T-helper 1 cell treated with Interleukin-12 subunit alpha and Interleukin-12 subunit beta and Interleukin-4 antibody, amounts not matched to agents 30 μg/mL and 1 μg/mL, for 36 hours (primary cell): ENCODE results near the gene SLX1A.
"Not testable (repeated sequence)": the region's sequence is repeated elsewhere in the genome, so short reads cannot be mapped to it uniquely, and the experiment has no call there.

Experiments
- H3K27ac Mint-ChIP-seq: one replicate; pipeline ENCODE4 v1.8.0; 2021; ENCODE audit warnings: mild to moderate bottlenecking, mixed read lengths
- H3K27me3 Mint-ChIP-seq: one replicate; pipeline ENCODE4 v1.8.0; 2021; ENCODE audit warnings: low read depth, mixed read lengths
- H3K36me3 Mint-ChIP-seq: one replicate; pipeline ENCODE4 v1.8.0; 2021; ENCODE audit warnings: low read depth, mixed read lengths
- H3K4me1 Mint-ChIP-seq: one replicate; pipeline ENCODE4 v1.8.0; 2021; ENCODE audit warnings: low read depth, mixed read lengths
- H3K4me3 Mint-ChIP-seq: one replicate; pipeline ENCODE4 v1.8.0; 2021; ENCODE audit warnings: mild to moderate bottlenecking, moderate library complexity, mixed read lengths
- H3K9me3 Mint-ChIP-seq: one replicate; pipeline ENCODE4 v1.8.0; 2021; ENCODE audit warnings: mixed read lengths

SLX1A gene

DNA sequence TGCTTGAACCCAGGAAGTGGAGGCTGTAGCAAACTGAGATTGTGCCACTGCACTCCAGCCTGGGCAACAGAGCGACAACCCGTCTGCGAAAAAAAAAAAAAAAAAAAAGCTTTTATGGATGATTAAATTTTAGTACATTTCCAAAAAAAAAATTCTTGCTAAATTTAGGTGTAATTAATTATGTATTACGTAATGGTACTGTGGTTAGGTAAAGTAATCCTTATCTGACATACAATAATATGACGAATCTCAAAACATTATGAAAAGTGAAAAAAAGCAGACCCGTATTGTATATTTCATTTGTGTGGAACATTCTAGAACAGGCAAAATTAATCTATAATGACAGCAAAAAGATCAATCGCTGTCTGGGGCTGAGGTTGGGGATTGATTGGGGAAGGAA is 20.6 kb upstream of the SLX1A start:
- Mint-ChIP-seq H3K4me3 (no peak overlapping the region), H3K9me3 (no peaks in the 10 kb centered on the region), H3K27me3 (no peaks in the 10 kb centered on the region), H3K36me3 (no peaks in the 10 kb centered on the region), H3K27ac (no peak overlapping the region), H3K4me1 (peaks cover 1% of the 10 kb centered on the region)

DNA sequence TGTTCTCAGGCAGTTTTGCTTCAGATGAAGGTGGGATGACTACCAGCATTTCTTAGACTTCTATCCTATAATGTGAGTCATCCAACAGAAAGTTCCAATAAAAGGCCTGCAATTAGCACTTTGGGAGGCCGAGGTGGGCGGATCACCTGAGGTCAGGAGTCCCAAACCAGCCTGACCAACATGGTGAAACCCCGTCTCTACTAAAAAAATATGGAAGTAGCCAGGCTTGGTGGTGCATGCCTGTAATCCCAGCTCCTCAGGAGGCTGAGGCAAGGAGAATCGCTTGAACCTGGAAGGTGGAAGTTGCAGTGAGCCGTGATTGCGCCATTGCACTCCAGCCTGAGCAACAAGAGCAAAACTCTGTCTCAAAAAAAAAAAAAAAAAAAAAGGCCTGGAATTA is 16.8 kb upstream of the SLX1A start:
- not testable (repeated sequence) for H3K27me3 Mint-ChIP-seq, H3K27ac Mint-ChIP-seq, H3K4me1 Mint-ChIP-seq, H3K9me3 Mint-ChIP-seq, H3K36me3 Mint-ChIP-seq, H3K4me3 Mint-ChIP-seq

DNA sequence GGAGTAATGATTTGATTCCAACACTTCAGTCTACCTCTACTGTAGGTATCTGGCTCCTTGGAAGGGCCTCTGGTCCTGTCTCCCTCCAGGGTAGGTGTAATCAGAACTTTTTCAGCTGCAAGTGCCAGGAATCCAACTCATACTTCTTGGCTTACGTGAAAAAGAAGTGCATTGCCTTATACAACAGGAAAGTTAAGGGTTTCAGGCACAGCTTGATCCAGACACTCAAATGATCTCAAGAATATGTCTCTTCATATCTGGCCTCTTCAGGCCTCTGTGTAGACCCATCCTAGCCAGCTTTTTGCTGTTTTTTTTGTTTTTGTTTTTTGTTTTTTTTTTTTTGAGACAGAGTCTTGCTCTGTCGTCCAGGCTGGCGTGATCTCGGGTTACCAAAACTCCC is 14.5 kb upstream of the SLX1A start:
- Mint-ChIP-seq H3K36me3 (peaks cover 3% of the 10 kb centered on the region), H3K27ac (no peak overlapping the region), H3K4me1 (peaks cover 11% of the 10 kb centered on the region), H3K9me3 (no peaks in the 10 kb centered on the region), H3K4me3 (no peak overlapping the region), H3K27me3 (no peaks in the 10 kb centered on the region)

DNA sequence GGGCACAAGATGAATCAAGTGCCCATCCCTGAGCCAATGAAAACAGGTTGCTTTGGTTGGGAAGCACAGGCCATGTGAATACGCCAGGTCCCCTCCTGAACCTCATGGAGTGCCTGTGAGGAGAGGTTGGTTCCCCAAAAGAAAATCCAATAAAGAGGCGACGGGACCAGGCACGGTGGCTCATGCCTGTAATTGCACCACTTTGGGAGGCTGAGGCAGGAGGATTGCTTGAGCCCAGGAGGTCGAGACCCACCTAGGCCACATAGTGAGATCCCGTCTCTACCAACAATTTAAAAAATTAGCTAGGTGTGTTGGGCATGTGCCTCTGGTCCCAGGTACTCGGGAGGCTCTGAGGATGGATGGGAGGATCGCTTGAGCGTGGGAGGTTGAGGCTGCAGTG is 13.7 kb upstream of the SLX1A start:
- Mint-ChIP-seq H3K27ac (peak overlapping the region; percentile 20), H3K9me3 (no peaks in the 10 kb centered on the region), H3K27me3 (no peaks in the 10 kb centered on the region), H3K4me1 (peaks cover 11% of the 10 kb centered on the region), H3K36me3 (peaks cover 10% of the 10 kb centered on the region), H3K4me3 (no peak overlapping the region)

DNA sequence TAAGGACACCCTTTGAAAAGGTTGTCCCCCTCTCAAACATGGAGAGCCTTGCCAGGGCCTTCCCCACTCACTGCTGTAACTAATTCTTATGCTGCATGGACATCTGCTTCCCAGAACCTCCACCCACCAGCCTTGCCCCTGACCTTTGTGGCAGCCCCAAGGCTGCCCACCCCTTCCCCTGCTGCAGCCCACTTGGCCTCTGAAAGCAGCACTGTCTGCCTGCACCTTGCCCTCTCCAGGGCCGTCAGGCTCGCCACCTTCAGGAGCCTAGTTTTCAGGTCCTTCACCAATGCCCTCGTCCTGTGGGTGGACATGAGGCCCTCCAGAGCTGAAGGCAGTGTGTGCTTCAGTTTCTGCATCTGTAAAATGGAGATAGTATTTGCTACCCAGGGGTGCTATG is 12.9 kb upstream of the SLX1A start:
- no peak overlapping the region for H3K27ac Mint-ChIP-seq
- H3K27me3 Mint-ChIP-seq = no peaks in the 10 kb centered on the region
- H3K36me3 Mint-ChIP-seq = peaks cover 17% of the 10 kb centered on the region
- H3K9me3 Mint-ChIP-seq = no peaks in the 10 kb centered on the region
- H3K4me1 Mint-ChIP-seq = peaks cover 12% of the 10 kb centered on the region
- H3K4me3 Mint-ChIP-seq = no peak overlapping the region

DNA sequence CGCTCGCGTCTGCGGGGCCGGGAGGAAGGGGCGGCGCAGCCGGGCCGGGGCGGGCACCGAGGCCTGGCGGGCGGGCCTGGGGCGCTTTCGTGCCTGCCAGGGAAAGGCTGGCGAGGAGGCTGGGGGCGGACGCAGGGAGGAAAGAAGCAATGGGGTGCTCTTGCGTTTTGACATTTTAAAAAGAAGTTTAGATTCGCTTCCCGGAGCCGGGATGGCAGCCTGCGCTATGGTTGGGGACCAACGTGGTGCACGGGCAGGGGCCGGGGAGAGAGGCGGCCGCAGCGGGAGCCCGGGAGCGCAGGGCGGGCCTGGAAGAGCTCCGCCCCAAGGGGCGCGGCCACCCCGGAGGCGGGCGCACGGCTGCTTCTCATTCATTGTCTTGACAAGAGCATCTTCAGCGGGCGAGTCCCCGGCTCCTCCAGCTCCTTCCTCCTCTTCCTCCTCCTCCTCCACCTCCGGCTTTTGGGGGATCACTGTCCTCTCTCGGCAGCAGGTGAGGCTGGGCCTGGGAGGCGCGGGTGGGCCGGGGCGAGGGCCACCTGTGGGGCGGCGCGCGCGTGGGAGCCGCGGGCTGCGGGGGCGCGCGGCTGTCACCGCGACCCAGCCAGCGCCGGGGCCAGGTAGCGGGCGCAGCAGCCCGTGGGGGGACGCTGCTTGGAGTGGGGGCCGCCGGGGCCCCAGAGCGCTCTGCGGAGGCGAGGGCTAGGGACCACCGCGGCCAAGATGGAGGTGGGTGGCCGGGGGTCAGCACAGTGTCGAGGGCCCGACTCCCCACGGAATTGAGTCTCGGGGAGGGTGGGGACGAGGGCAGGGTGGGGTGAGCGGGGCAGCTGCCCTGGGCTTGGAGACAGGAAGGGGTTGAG is 10.2 kb upstream of the SLX1A start, which contains the start of gene CORO1A:
Gene CORO1A, plus strand, starts transcription at position 370 of the 863 bp plus-strand sequence. CDS start 1,608 bp downstream, outside the sequence.
- Mint-ChIP-seq H3K27me3 (no peaks in the 10 kb centered on the region), H3K4me1 (peaks cover 28% of the 10 kb centered on the region), H3K9me3 (no peaks in the 10 kb centered on the region), H3K27ac (peak within 1 kb of the TSS; percentile 98), H3K4me3 (peak within 1 kb of the TSS; percentile 100), H3K36me3 (peaks cover 38% of the 10 kb centered on the region)

DNA sequence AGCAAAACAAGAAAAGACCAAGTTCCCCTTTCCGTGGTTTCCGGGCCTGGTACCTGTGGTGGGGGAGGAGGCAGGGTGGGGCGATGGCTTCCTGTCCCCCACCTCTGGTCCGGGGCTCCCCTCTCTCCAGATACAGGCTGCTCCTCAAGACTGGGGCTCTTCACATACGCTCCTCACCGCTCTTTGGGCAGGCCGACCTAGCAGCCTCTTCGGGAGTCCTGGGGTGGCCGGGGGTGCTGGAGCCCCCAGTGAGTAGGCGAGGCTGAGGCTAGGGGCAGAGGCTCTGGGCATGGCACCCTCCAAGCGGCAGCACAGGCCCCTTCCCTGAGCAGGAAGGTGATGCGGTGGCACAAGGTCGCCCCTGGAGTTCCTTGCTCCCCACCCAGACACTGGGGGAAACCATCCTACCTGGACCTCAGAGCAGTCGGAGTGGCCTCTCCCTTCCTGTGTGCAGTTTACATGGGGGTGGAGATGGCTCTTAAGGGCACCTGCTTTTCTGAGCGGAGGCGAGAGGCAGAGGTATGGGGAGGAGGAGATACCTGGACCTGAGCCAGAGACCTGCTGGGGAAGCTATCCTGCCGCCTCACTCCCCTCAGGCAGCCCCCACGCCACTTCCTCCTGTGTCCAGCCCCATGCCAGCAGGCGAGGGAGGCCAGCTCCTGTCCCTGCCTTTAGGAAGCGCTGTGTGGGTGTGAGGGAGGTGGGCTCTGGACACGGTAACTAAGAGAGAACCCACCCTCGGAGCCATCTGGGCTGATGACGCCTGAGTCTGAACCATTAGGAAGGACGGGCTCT is 9.4 kb upstream of the SLX1A start:
- H3K9me3 Mint-ChIP-seq = no peaks in the 10 kb centered on the region
- H3K27me3 Mint-ChIP-seq = no peaks in the 10 kb centered on the region
- peaks cover 28% of the 10 kb centered on the region for H3K4me1 Mint-ChIP-seq
- peak overlapping the region; percentile 100 for H3K4me3 Mint-ChIP-seq
- peaks cover 38% of the 10 kb centered on the region for H3K36me3 Mint-ChIP-seq
- H3K27ac Mint-ChIP-seq = peak overlapping the region; percentile 98

DNA sequence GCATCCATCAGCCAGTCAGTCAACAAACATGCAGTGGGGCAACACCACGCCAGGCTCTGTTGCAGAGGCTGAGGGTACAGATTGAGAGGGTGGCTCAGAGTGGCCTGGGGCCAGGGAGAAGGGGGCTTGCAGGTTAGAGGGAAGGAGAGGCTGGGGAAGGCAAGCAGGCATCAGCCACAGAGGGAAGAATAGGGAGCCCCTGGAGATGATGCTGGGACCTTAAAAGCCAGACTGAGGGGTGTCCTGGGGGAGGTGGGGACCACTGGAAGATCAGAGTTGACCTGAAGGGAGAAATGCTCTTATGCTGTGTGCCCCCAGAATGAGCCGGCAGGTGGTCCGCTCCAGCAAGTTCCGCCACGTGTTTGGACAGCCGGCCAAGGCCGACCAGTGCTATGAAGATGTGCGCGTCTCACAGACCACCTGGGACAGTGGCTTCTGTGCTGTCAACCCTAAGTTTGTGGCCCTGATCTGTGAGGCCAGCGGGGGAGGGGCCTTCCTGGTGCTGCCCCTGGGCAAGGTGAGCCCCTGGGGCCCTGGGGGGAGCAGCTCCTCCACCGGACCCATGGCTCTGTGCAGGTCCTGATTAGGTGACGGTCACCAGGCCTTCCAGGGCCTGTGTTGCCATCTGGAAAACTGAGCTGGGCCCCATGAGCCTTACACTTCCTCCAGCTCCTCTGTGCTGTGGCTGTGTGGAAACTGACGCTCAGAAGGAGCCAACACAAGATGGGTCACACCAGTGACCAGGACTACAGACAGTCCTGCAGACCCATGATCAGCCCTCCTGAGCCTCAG is 8.6 kb upstream of the SLX1A start:
- Mint-ChIP-seq H3K4me1 (peaks cover 28% of the 10 kb centered on the region), H3K27me3 (no peaks in the 10 kb centered on the region), H3K4me3 (peak overlapping the region; percentile 100), H3K27ac (peak overlapping the region; percentile 98), H3K9me3 (no peaks in the 10 kb centered on the region), H3K36me3 (peaks cover 38% of the 10 kb centered on the region)

DNA sequence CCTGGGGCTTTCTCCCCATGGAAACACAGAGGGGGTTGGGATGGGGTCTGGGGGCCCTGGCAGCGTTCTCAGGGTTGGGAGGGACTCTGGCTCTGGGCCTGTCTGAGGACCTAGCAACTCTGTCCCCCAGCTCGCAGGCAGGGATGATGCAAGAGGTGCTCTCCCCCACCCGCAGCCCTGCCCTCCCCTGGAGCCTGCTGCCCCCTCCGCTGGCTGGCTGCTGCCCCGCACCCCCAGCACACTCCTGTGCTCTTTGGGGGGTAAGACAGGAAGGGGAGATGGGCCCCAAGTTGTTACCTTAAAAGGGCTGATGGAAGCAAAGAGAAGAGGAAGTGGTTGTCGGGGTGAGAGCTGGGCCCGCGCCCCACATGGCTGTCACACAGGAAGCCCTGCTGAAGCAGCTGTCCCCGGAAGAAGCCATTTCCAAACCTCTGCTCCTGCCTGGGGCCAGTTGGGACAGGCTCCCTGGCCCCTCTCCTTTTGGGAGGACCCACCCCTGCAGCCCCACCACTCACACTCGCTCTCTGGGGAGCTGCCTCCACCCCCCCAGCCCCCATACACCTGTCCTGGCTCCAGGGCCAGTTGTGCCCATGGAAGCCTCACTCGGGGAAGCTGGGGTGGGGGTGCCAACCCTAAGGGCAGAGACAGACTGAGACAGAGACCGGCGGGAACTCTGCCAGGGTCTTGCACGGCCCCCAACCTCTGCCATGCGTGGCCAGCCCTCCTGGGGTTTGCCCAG is 7.8 kb upstream of the SLX1A start:
- no peaks in the 10 kb centered on the region for H3K9me3 Mint-ChIP-seq
- peak overlapping the region; percentile 98 for H3K27ac Mint-ChIP-seq
- no peaks in the 10 kb centered on the region for H3K27me3 Mint-ChIP-seq
- peaks cover 27% of the 10 kb centered on the region for H3K4me1 Mint-ChIP-seq
- peaks cover 38% of the 10 kb centered on the region for H3K36me3 Mint-ChIP-seq
- H3K4me3 Mint-ChIP-seq = peak overlapping the region; percentile 100

DNA sequence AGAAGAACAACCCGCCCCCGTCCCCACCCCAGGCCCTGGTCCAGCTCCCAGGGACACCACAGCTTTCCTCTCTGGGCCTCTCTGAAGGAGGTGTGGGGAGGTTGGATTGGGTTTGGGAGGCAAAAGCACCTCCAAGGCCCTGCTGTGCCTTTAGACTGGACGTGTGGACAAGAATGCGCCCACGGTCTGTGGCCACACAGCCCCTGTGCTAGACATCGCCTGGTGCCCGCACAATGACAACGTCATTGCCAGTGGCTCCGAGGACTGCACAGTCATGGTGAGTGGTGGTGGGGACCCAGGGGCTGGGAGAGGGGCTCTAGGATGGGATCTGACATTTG is 7.3 kb upstream of the SLX1A start:
- peaks cover 38% of the 10 kb centered on the region for H3K36me3 Mint-ChIP-seq

DNA sequence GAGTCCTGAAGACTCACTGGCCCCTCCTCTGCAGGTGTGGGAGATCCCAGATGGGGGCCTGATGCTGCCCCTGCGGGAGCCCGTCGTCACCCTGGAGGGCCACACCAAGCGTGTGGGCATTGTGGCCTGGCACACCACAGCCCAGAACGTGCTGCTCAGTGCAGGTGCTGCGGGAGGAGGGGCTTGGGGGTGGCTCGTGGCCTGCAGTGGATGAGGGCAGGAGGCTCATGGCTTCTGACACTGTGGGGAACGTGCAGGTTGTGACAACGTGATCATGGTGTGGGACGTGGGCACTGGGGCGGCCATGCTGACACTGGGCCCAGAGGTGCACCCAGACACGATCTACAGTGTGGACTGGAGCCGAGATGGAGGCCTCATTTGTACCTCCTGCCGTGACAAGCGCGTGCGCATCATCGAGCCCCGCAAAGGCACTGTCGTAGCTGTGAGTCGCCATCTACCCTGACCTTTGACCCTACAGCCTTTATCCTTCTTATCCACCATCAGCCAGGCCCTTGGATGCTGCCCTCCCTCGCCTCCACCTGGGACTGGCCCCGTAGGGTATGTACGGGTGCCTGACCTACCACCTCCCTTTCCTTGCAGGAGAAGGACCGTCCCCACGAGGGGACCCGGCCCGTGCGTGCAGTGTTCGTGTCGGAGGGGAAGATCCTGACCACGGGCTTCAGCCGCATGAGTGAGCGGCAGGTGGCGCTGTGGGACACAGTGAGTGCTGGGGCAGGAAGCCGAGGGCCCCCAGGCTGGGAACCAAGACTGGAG is 6.7 kb upstream of the SLX1A start:
- Mint-ChIP-seq H3K27me3 (no peaks in the 10 kb centered on the region), H3K4me3 (peak overlapping the region; percentile 100), H3K9me3 (no peaks in the 10 kb centered on the region), H3K27ac (peak overlapping the region; percentile 98), H3K36me3 (peaks cover 38% of the 10 kb centered on the region), H3K4me1 (peaks cover 26% of the 10 kb centered on the region)

More for the DNA sequence above, 7.3 kb upstream of the SLX1A start:
- Mint-ChIP-seq H3K9me3 (no peaks in the 10 kb centered on the region), H3K27me3 (no peaks in the 10 kb centered on the region), H3K4me1 (peaks cover 27% of the 10 kb centered on the region), H3K27ac (peak overlapping the region; percentile 98), H3K4me3 (peak overlapping the region; percentile 100)

DNA sequence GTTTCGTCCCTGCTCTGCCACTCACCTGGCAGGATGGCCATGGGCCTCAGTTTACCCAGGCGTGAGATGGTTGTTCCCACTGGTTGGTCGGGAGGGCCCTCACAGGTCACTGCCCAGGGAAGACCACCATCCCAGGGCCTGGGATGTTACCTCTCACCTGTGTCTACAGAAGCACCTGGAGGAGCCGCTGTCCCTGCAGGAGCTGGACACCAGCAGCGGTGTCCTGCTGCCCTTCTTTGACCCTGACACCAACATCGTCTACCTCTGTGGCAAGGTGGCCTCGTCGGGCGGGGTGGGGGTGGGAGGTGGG is 6.2 kb upstream of the SLX1A start:
- Mint-ChIP-seq H3K9me3 (no peaks in the 10 kb centered on the region), H3K27ac (peak overlapping the region; percentile 98), H3K4me1 (peaks cover 20% of the 10 kb centered on the region), H3K36me3 (peaks cover 38% of the 10 kb centered on the region), H3K27me3 (no peaks in the 10 kb centered on the region), H3K4me3 (peak overlapping the region; percentile 100)

DNA sequence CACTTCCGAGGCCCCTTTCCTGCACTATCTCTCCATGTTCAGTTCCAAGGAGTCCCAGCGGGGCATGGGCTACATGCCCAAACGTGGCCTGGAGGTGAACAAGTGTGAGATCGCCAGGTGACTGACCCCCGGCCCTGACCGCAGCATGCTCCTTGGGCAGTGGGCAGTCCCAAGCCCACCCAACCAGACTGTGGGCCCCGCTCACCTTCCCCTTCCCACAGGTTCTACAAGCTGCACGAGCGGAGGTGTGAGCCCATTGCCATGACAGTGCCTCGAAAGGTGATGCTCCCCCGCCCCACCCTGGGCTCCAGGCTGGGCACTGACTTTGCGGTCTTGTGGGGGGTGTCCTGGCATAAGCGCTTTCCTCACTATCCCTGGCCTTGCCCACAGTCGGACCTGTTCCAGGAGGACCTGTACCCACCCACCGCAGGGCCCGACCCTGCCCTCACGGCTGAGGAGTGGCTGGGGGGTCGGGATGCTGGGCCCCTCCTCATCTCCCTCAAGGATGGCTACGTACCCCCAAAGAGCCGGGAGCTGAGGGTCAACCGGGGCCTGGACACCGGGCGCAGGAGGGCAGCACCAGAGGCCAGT is 5.6 kb upstream of the SLX1A start:
- Mint-ChIP-seq H3K27me3 (no peaks in the 10 kb centered on the region), H3K27ac (no peak overlapping the region), H3K9me3 (no peaks in the 10 kb centered on the region), H3K4me3 (peak overlapping the region; percentile 19), H3K36me3 (peaks cover 38% of the 10 kb centered on the region), H3K4me1 (peaks cover 17% of the 10 kb centered on the region)
